CD14-positive monocyte (primary cell): ENCODE results near the gene MBNL3. TPM values are rescaled to one million over a fixed set of nuclear protein-coding genes. Genes with fewer than 3 reads are reported as not detected.

Experiments
- DNase-seq, 3 donors: peaks; one replicate each; pipeline ENCODE4 v3.0.0-alpha.2; 2011 to 2022
- H2AFZ ChIP-seq: 2 replicates; pipeline ENCODE4 v1.6.0; 2012; ENCODE audit warnings: mild to moderate bottlenecking, low read depth, low read length, inconsistent platforms; ENCODE audit not compliant: insufficient read depth, poor library complexity, severe bottlenecking
- H3K27ac ChIP-seq, 2 donors: 1 replicate in 1 of 2; 2 replicates in 1 of 2; pipeline ENCODE4 v1.5.1; 2012 to 2013; ENCODE audit warnings: low read length in 2 of 2, control low read depth in 1 of 2, inconsistent platforms in 1 of 2, low read depth in 1 of 2, mild to moderate bottlenecking in 1 of 2
- H3K27me3 ChIP-seq, 2 donors: one replicate each; pipeline versions ENCODE4 v1.6.0 to v1.6.1; 2011 to 2013; ENCODE audit warnings: low read length in 2 of 2; ENCODE audit not compliant: control insufficient read depth in 2 of 2, insufficient read depth in 2 of 2
- H3K36me3 ChIP-seq, 2 donors: replicated peaks in 1 of 2; 1 replicate in 1 of 2; 2 replicates in 1 of 2; pipeline versions ENCODE4 v1.5.1 to v1.6.1; 2012 to 2013; ENCODE audit warnings: low read length in 2 of 2, control low read depth in 1 of 2, inconsistent platforms in 1 of 2, mild to moderate bottlenecking in 1 of 2; ENCODE audit not compliant: insufficient read depth in 2 of 2, control insufficient read depth in 1 of 2
- H3K4me1 ChIP-seq, 2 donors: 1 replicate in 1 of 2; 2 replicates in 1 of 2; pipeline versions ENCODE4 v1.5.1 to v1.6.1; 2012 to 2013; ENCODE audit warnings: low read length in 2 of 2, control low read depth in 1 of 2, inconsistent platforms in 1 of 2, mild to moderate bottlenecking in 1 of 2, moderate library complexity in 1 of 2; ENCODE audit not compliant: insufficient read depth in 2 of 2, control insufficient read depth in 1 of 2
- H3K4me2 ChIP-seq: replicated peaks from 2 replicates; pipeline ENCODE3; 2012; ENCODE audit warnings: low read length, moderate library complexity, mild to moderate bottlenecking; ENCODE audit not compliant: poor library complexity, severe bottlenecking; ENCODE audit errors: extremely low read depth
- H3K4me3 ChIP-seq, 3 experiments: fragments of 200-600 bp in 1 of 3; sonication (generic) in 1 of 3; replicated peaks in 1 of 3; 1 replicate in 2 of 3; 2 replicates in 1 of 3; pipeline ENCODE4 v1.5.1; 2011 to 2013; ENCODE audit warnings: low read length in 3 of 3, mild to moderate bottlenecking in 3 of 3, control low read depth in 2 of 3, low read depth in 2 of 3, inconsistent platforms in 1 of 3, moderate library complexity in 1 of 3
- H3K79me2 ChIP-seq: 2 replicates; pipeline ENCODE4 v1.6.0; 2012; ENCODE audit warnings: mild to moderate bottlenecking, control low read depth, inconsistent platforms, low read length, moderate library complexity; ENCODE audit not compliant: insufficient read depth
- H3K9ac ChIP-seq: 2 replicates; pipeline ENCODE4 v1.6.0; 2017; ENCODE audit warnings: low read length, mild to moderate bottlenecking; ENCODE audit not compliant: insufficient read depth, poor library complexity, severe bottlenecking
- H3K9me3 ChIP-seq, 2 donors: replicated peaks in 1 of 2; 1 replicate in 1 of 2; 2 replicates in 1 of 2; pipeline versions ENCODE4 v1.5.1 to v1.6.1; 2012 to 2013; ENCODE audit warnings: low read length in 2 of 2, control low read depth in 1 of 2; ENCODE audit not compliant: control insufficient read depth in 1 of 2, insufficient read depth in 1 of 2
- H4K20me1 ChIP-seq: 2 replicates; pipeline ENCODE4 v1.6.0; 2012; ENCODE audit warnings: mild to moderate bottlenecking, low read length, control low read depth, moderate library complexity; ENCODE audit not compliant: insufficient read depth
- H3K27ac Mint-ChIP-seq, 7 donors: one replicate each; pipeline ENCODE4 v1.8.0; 2020; ENCODE audit warnings: mild to moderate bottlenecking in 7 of 7, mixed read lengths in 7 of 7, moderate library complexity in 6 of 7, inconsistent platforms in 2 of 7
- H3K27me3 Mint-ChIP-seq, 3 donors: one replicate each; pipeline ENCODE4 v1.8.0; 2021 to 2022; ENCODE audit warnings: low read depth in 3 of 3, mild to moderate bottlenecking in 3 of 3, mixed read lengths in 3 of 3, moderate library complexity in 3 of 3, inconsistent platforms in 1 of 3
- H3K36me3 Mint-ChIP-seq, 2 donors: one replicate each; pipeline ENCODE4 v1.8.0; 2020; ENCODE audit warnings: mixed read lengths in 2 of 2, inconsistent platforms in 1 of 2, mild to moderate bottlenecking in 1 of 2
- H3K4me1 Mint-ChIP-seq: one replicate; pipeline ENCODE4 v1.8.0; 2020; ENCODE audit warnings: mild to moderate bottlenecking, mixed read lengths
- H3K4me3 Mint-ChIP-seq, 2 donors: one replicate each; pipeline ENCODE4 v1.8.0; 2020; ENCODE audit warnings: mild to moderate bottlenecking in 2 of 2, mixed read lengths in 2 of 2, moderate library complexity in 1 of 2
- H3K9me3 Mint-ChIP-seq, 7 donors: one replicate each; pipeline ENCODE4 v1.8.0; 2020 to 2022; ENCODE audit warnings: mixed read lengths in 7 of 7, mild to moderate bottlenecking in 6 of 7, moderate library complexity in 6 of 7, inconsistent platforms in 2 of 7
- WGBS: methylation state at CpG from one replicate; pipeline ENCODE4 v1.1.5; 2013; ENCODE audit warnings: missing lambda C conversion rate; ENCODE audit not compliant: insufficient coverage; 5-methylcytosine and 5-hydroxymethylcytosine counted together
- intact Hi-C, 2 donors: fragments of 100-400 bp; cut with micrococcal nuclease; formaldehyde crosslinking; loops; one replicate each; pipeline versions ENCODE4 v1.15.0 to v1.15.1; 2023
- polyA plus RNA-seq, 3 donors: library from polyadenylated mRNA; depleted of rRNA in 1 of 3; unstranded in 2 of 3; stranded (reverse) in 1 of 3; fragments of 300-500 nt in 2 of 3; fragments of >200 nt in 1 of 3; fragmentation: Illumina TruSeq in 2 of 3; gene quantifications; 1 replicate in 2 of 3; 2 replicates in 1 of 3; pipeline ENCODE4 v1.2.3, GENCODE V29; 2012 to 2021
- TF ChIP-seq, protein P1 (sequence below): fragments of 200-600 bp; IDR thresholded peaks from one replicate; pipeline ENCODE4 v1.8.0; 2022; ENCODE audit warnings: antibody characterized with exemption, mild to moderate bottlenecking

Gene MBNL3
- polyA plus RNA-seq, 3 donors, result 7.4 to 32.8 (median 22.4) TPM

DNA sequence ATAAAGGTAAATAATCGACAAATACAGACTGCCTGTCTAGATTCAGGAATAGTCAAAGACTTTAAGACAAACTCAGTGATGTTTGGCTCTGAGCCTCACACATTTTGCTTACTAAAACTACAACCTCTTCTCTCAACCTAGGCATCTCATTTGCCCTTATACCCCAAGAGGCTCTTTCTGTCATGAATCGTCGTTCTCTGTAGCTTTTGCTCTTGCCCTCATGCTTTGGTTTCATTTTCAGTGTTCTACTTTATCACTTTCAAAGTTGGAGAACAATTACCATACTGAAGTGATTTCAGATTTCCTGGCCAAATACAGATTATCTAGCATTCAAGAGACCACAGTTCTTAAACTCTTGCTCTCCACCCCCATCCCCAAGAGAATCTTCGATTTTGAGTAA is 155.5 kb downstream of the MBNL3 start:
- H2AFZ ChIP-seq, result no peak overlapping the region
- Mint-ChIP-seq H3K36me3 (no peaks in the 10 kb centered on the region), H3K4me3 (no peak overlapping the region), H3K9me3 (peaks cover 0 to 4% (median 0%) of the 10 kb centered on the region in 7 donors), H3K4me1 (no peaks in the 10 kb centered on the region), H3K27me3 (peaks cover 0 to 2% (median 0%) of the 10 kb centered on the region in 3 donors), H3K27ac (no peak overlapping the region)
- H4K20me1 ChIP-seq, result no peaks in the 10 kb centered on the region
- TF ChIP-seq, protein P1, sequence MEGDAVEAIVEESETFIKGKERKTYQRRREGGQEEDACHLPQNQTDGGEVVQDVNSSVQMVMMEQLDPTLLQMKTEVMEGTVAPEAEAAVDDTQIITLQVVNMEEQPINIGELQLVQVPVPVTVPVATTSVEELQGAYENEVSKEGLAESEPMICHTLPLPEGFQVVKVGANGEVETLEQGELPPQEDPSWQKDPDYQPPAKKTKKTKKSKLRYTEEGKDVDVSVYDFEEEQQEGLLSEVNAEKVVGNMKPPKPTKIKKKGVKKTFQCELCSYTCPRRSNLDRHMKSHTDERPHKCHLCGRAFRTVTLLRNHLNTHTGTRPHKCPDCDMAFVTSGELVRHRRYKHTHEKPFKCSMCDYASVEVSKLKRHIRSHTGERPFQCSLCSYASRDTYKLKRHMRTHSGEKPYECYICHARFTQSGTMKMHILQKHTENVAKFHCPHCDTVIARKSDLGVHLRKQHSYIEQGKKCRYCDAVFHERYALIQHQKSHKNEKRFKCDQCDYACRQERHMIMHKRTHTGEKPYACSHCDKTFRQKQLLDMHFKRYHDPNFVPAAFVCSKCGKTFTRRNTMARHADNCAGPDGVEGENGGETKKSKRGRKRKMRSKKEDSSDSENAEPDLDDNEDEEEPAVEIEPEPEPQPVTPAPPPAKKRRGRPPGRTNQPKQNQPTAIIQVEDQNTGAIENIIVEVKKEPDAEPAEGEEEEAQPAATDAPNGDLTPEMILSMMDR, result no peak
- no peak overlapping the region for H3K4me2 ChIP-seq
- no peaks in the 10 kb centered on the region for H3K79me2 ChIP-seq
- no peak overlapping the region for H3K9ac ChIP-seq
- intact Hi-C loops, result no loop called here
- H3K9me3 ChIP-seq, result no peaks in the 10 kb centered on the region
- H3K4me1 ChIP-seq, result no peaks in the 10 kb centered on the region
- no CpG with 5 or more reads among the region's 4 CpGs for WGBS
- no peak overlapping the region for H3K4me3 ChIP-seq
- no peak for DNase-seq
- H3K27ac ChIP-seq, result no peak overlapping the region
- no peaks in the 10 kb centered on the region for H3K36me3 ChIP-seq
- H3K27me3 ChIP-seq, result peaks cover 0 to 5% of the 10 kb centered on the region in 2 donors

DNA sequence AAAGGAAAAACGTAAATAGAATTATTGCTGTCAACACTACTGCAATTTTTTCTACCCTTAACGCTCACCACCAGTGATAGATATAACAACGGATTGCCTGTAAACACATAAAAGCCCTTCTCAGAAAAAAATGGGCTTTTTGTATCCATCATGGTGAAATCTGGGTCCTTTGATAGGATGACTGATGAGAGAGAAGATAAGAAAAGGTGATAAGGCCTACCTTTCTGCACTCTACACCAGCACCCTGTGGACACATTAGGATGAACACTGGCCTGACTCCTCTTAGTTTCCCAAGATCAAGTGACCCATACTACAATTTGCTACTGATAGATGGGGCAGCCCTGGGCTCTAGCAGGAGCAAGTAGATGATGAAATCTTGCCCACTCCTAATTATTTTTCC is 157.3 kb downstream of the MBNL3 start:
- Histone ChIP-seq H3K27me3 (peaks cover 0 to 5% of the 10 kb centered on the region in 2 donors), H3K36me3 (no peaks in the 10 kb centered on the region), H3K4me1 (no peaks in the 10 kb centered on the region), H3K9ac (no peak overlapping the region), H3K79me2 (no peaks in the 10 kb centered on the region), H2AFZ (no peak overlapping the region), H4K20me1 (no peaks in the 10 kb centered on the region), H3K9me3 (no peaks in the 10 kb centered on the region), H3K4me2 (no peak overlapping the region), H3K27ac (no peak overlapping the region), H3K4me3 (no peak overlapping the region)
- no peak overlapping the region for H3K27ac Mint-ChIP-seq
- H3K4me1 Mint-ChIP-seq, result no peaks in the 10 kb centered on the region
- WGBS, result no CpG with 5 or more reads among the region's 3 CpGs
- peaks cover 0 to 2% (median 0%) of the 10 kb centered on the region in 3 donors for H3K27me3 Mint-ChIP-seq
- TF ChIP-seq, protein P1, result no peak
- intact Hi-C loops, result no loop called here
- DNase-seq, result no peak
- peaks cover 0 to 4% (median 2%) of the 10 kb centered on the region in 7 donors for H3K9me3 Mint-ChIP-seq
- no peak overlapping the region for H3K4me3 Mint-ChIP-seq
- H3K36me3 Mint-ChIP-seq, result no peaks in the 10 kb centered on the region
